Upper lobe of left lung (tissue), 6 donors: ENCODE results near the gene IGSF1. TPM values are rescaled to one million over a fixed set of nuclear protein-coding genes. Genes with fewer than 3 reads are reported as not detected.

Experiments used
- ATAC-seq, 2 donors: fragments of 200-7000 bp; cut with Tn5 transposase; one replicate each; pipeline ENCODE4 v1.9.1; 2022; ENCODE audit warnings: mild to moderate bottlenecking in 2 of 2, moderate library complexity in 2 of 2; ENCODE audit not compliant: low FRiP score in 2 of 2
- DNase-seq, 2 donors: peaks; one replicate each; pipeline ENCODE4 v3.0.0-alpha.2; 2019 to 2020
- H3K27ac ChIP-seq, 4 donors: fragments of 200-600 bp; sonication (generic); one replicate each; pipeline ENCODE4 v1.5.1; 2016 to 2019
- H3K27me3 ChIP-seq, 4 donors: fragments of 200-600 bp; sonication (generic); one replicate each; pipeline ENCODE4 v1.5.1; 2017 to 2019
- H3K36me3 ChIP-seq, 4 donors: fragments of 200-600 bp; sonication (generic); one replicate each; pipeline ENCODE4 v1.5.1; 2016 to 2019
- H3K4me1 ChIP-seq, 4 donors: fragments of 200-600 bp; sonication (generic); one replicate each; pipeline ENCODE4 v1.5.1; 2018 to 2019
- H3K4me3 ChIP-seq, 4 donors: fragments of 200-600 bp; sonication (generic); one replicate each; pipeline ENCODE4 v1.5.1; 2017 to 2019; ENCODE audit warnings: mild to moderate bottlenecking in 2 of 4, moderate library complexity in 1 of 4
- H3K9me3 ChIP-seq, 4 donors: fragments of 200-600 bp; sonication (generic); one replicate each; pipeline ENCODE4 v1.5.1; 2018 to 2019
- CTCF ChIP-seq, 6 experiments: fragments of 450-650 bp in 4 of 6; fragments of 200-600 bp in 2 of 6; sonication (generic) in 2 of 6; IDR thresholded peaks; one replicate each; pipeline ENCODE4 v1.5.1; 2016 to 2019; ENCODE audit warnings: antibody characterized with exemption in 6 of 6
- EP300 ChIP-seq, 4 donors: sonication (generic); formaldehyde crosslinking; IDR thresholded peaks; one replicate each; pipeline ENCODE4 v1.5.1; 2017; ENCODE audit warnings: antibody characterized with exemption in 4 of 4, control low read depth in 2 of 4
- POLR2A ChIP-seq, 4 donors: fragments of 450-650 bp; IDR thresholded peaks; one replicate each; pipeline ENCODE4 v1.5.1; 2016 to 2017; ENCODE audit warnings: antibody characterized with exemption in 4 of 4, mild to moderate bottlenecking in 2 of 4
- POLR2AphosphoS5 ChIP-seq, 2 donors: sonication (generic); formaldehyde crosslinking; IDR thresholded peaks; one replicate each; pipeline ENCODE4 v1.5.1; 2017; ENCODE audit warnings: antibody characterized with exemption in 2 of 2
- WGBS, 2 donors: methylation state at CpG; one replicate each; pipeline ENCODE4 v1.1.5; 2017 to 2018; 5-methylcytosine and 5-hydroxymethylcytosine counted together
- total RNA-seq, 6 donors: library from RNA; depleted of rRNA in 4 of 6; stranded (reverse); fragments of >200 nt in 4 of 6; gene quantifications; one replicate each; pipeline versions ENCODE4 v1.1.0 to v1.2.1, GENCODE V29; 2016 to 2021
- donor health status: DM: no; HTN: no; CAD: no; lungs with moderate emphysema.
- donor health status: DM: no; HTN: yes; CAD: no; lungs with severe emphysema.

The IGSF1 gene
- total RNA-seq, 6 donors from 2014 or later: 0.03 to 0.76 (median 0.39) TPM; not detected in 3

DNA sequence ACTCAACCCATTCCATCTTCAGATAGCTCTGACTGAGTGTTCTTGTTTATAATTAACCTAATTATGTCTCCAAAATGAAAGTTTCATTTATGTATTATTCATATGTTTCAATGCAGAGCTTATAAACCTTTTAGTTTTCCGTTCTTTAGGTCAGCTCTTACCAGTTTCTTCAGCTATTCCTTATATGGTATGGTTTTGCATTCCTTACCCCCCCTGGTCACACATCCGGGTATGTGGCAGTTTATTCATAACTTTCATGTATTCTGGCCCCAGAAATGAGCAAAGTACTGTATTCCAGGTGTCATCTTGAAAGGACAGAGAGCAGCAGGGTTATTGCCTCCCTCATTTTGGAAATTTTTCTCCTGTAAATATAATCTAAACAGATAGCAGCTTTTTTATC lies 16.8 kb upstream of the IGSF1 start:
- WGBS, 2 donors: 42 to 44% methylated on average over 2 of the region's 2 CpGs
- DNase-seq (no peak), ATAC-seq (no peak)
- Histone ChIP-seq H3K4me1 (no peaks in the 10 kb centered on the region), H3K9me3 (no peaks in the 10 kb centered on the region), H3K36me3 (no peaks in the 10 kb centered on the region), H3K27me3 (no peaks in the 10 kb centered on the region), H3K27ac (no peak overlapping the region), H3K4me3 (no peak overlapping the region)
- TF ChIP-seq CTCF (IDR thresholded peaks at IDR 0.05) (no peak), POLR2A (IDR thresholded peaks at IDR 0.05) (no peak)

DNA sequence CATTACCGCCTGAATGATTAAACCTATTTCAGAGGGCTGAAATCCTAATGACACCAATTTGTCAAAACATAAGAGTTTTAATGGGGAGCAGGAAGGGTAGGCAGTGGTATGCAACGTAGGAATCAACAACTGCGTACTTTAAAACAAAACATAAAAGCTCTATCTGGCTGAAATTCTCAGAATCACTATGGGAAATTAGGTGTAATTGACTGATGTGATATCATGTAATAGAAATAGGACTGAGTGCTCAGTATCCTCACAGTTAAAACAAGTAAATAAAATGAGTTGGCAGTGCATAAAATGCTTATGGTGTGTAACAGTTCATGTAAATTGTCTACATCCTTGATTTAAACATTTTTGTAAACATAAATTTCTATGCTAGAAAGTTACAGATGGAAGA lies 13.6 kb upstream of the IGSF1 start:
- TF ChIP-seq CTCF (IDR thresholded peaks at IDR 0.05) (no peak), POLR2AphosphoS5 (IDR thresholded peaks at IDR 0.05) (no peak), EP300 (IDR thresholded peaks at IDR 0.05) (no peak), POLR2A (IDR thresholded peaks at IDR 0.05) (no peak)
- DNase-seq: no peak
- Histone ChIP-seq H3K27me3 (no peaks in the 10 kb centered on the region), H3K4me3 (no peak overlapping the region), H3K27ac (no peak overlapping the region), H3K36me3 (no peaks in the 10 kb centered on the region), H3K4me1 (no peaks in the 10 kb centered on the region), H3K9me3 (no peaks in the 10 kb centered on the region)
- no peak for ATAC-seq
- 68 to 72% methylated on average over 3 of the region's 3 CpGs for WGBS, 2 donors

DNA sequence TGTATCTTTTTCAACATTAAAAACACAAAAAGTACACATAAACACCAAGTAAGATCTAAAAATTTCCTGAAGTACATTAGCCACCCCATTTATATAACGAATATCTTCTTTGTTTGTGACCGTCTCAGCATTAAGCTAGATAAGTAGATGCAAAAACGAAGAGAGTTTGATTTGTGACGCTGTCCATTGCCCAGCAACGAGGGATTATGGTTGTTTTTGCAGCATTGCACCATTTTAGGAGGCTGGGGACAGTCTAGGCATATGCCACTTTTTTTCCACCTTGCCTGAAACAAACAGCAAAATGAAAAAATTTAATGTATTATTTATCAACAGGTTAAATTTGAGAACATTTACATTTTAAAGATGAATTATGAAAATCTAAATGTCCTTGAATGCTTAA lies 12.0 kb upstream of the IGSF1 start:
- Histone ChIP-seq H3K36me3 (no peaks in the 10 kb centered on the region), H3K9me3 (no peaks in the 10 kb centered on the region), H3K4me1 (no peaks in the 10 kb centered on the region), H3K4me3 (no peak overlapping the region), H3K27me3 (no peaks in the 10 kb centered on the region), H3K27ac (no peak overlapping the region)
- whole genome bisulfite sequencing, 2 donors: 63 to 68% methylated on average over 5 of the region's 5 CpGs
- ATAC-seq: no peak
- DNase-seq: no peak
- TF ChIP-seq CTCF (IDR thresholded peaks at IDR 0.05) (no peak), POLR2A (IDR thresholded peaks at IDR 0.05) (no peak), EP300 (IDR thresholded peaks at IDR 0.05) (no peak), POLR2AphosphoS5 (IDR thresholded peaks at IDR 0.05) (no peak)

GRCh38 chrX:131298846-131299245 lies 9.7 kb upstream of the IGSF1 start:
- Histone ChIP-seq H3K36me3 (no peaks in the 10 kb centered on the region), H3K9me3 (no peaks in the 10 kb centered on the region), H3K4me1 (no peaks in the 10 kb centered on the region), H3K27me3 (no peaks in the 10 kb centered on the region), H3K4me3 (no peak overlapping the region), H3K27ac (no peak overlapping the region)
- no peak for TF ChIP-seq POLR2A (IDR thresholded peaks at IDR 0.05)
- TF ChIP-seq POLR2AphosphoS5 (IDR thresholded peaks at IDR 0.05): no peak
- no peak for TF ChIP-seq CTCF (IDR thresholded peaks at IDR 0.05)
- no peak for TF ChIP-seq EP300 (IDR thresholded peaks at IDR 0.05)
- WGBS, 2 donors: 71 to 93% methylated on average over 3 of the region's 3 CpGs
- DNase-seq: no peak
- no peak for ATAC-seq

- Histone ChIP-seq H3K36me3 (no peaks in the 10 kb centered on the region), H3K27me3 (no peaks in the 10 kb centered on the region), H3K4me3 (no peak overlapping the region), H3K27ac (no peak overlapping the region), H3K4me1 (no peaks in the 10 kb centered on the region), H3K9me3 (no peaks in the 10 kb centered on the region)
- TF ChIP-seq POLR2A (IDR thresholded peaks at IDR 0.05): no peak
- no peak for TF ChIP-seq CTCF (IDR thresholded peaks at IDR 0.05)
- TF ChIP-seq POLR2AphosphoS5 (IDR thresholded peaks at IDR 0.05): no peak
- no peak for TF ChIP-seq EP300 (IDR thresholded peaks at IDR 0.05)
- ATAC-seq: no peak
- no peak for DNase-seq
- WGBS, 2 donors: 59 to 69% methylated on average over 2 of the region's 2 CpGs
These were observed 8.9 kb upstream of the IGSF1 start for GRCh38 chrX:131298036-131298435.
